T-helper 2 cell treated with Interferon-gamma antibody and Interleukin-4, amounts not matched to agents 5 μg/mL and 100 μg/mL, for 36 hours (primary cell): ENCODE data around the gene MRPS33.
"Not testable (repeated sequence)": the region's sequence is repeated elsewhere in the genome, so short reads cannot be mapped to it uniquely, and the experiment has no call there.

Source experiments
- DNase-seq: peaks from one replicate; pipeline ENCODE4 v3.0.0; 2021; ENCODE audit warnings: low spot score
- H3K27ac Mint-ChIP-seq: one replicate; pipeline ENCODE4 v1.8.0; 2021; ENCODE audit warnings: mild to moderate bottlenecking, mixed read lengths
- H3K27me3 Mint-ChIP-seq: one replicate; pipeline ENCODE4 v1.8.0; 2021; ENCODE audit warnings: low read depth, mixed read lengths
- H3K36me3 Mint-ChIP-seq: one replicate; pipeline ENCODE4 v1.8.0; 2021; ENCODE audit warnings: low read depth, mixed read lengths
- H3K4me1 Mint-ChIP-seq: one replicate; pipeline ENCODE4 v1.8.0; 2021; ENCODE audit warnings: low read depth, mixed read lengths
- H3K4me3 Mint-ChIP-seq: one replicate; pipeline ENCODE4 v1.8.0; 2022; ENCODE audit warnings: mild to moderate bottlenecking, moderate library complexity, mixed read lengths
- H3K9me3 Mint-ChIP-seq: one replicate; pipeline ENCODE4 v1.8.0; 2021; ENCODE audit warnings: mixed read lengths

Gene MRPS33

DNA sequence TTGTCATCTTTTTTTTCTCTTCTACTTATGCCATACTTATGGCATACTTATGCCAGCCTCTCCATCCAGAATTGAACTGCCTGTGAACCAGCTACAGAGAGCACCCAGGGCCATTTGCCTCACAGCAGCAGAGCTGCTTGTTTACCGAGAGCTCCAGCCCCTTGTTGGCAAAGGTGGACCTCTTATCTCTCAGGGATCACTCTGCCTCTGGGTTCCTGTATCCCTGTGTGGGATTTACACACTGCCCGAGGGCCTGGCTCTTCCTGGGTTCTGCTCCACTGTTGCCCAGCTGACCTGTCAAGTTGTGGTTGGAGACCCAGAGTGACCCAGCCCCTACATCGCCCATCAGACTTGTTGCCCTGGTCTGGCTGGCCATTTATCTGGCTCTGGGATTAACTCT lies 22.3 kb downstream of the MRPS33 start:
- no peak overlapping the region for H3K27ac Mint-ChIP-seq

DNA sequence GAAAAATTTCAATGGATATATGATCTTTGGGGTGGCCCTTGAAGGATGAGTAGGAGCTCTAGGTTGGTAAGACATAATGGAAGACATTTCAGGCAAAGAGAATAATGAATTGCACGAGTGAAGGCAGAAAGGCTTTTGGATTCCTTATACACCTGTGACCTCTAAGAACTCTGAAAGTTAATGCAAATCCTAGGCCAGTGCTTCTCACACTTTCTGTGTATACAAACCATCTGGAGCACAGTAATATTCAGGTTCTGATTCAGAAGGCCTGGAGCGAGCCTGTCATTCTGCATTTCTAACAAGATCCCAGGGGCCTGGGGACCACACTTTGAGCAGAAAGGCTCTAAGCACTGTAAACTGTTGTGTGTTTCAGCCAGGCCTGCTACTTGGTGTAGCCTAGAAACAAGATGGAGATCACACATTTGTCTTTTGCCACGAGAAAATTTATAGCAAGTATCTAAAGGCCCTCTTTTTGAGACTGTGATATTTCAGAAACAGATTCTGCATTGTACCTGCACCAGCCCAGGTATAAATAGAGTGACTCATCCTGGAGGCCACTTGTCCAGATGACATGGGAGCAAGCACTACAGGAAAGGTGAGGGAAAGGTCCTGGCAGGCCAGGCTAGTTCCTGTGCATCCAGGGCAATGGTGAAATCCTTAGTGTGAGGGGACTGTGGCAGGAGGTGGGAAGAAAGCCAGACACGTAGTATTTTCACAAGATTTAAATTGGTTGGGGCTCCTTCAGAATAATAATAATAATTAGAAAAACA lies 24.4 kb downstream of the MRPS33 start:
- no peaks in the 10 kb centered on the region for H3K9me3 Mint-ChIP-seq
- DNase-seq: no peak
- H3K27me3 Mint-ChIP-seq: no peaks in the 10 kb centered on the region
- no peak overlapping the region for H3K27ac Mint-ChIP-seq
- no peak overlapping the region for H3K4me3 Mint-ChIP-seq
- H3K4me1 Mint-ChIP-seq: no peaks in the 10 kb centered on the region
- H3K36me3 Mint-ChIP-seq: no peaks in the 10 kb centered on the region

More for the DNA sequence above, 22.3 kb downstream of the MRPS33 start:
- DNase-seq: no peak
- H3K36me3 Mint-ChIP-seq: no peaks in the 10 kb centered on the region
- H3K27me3 Mint-ChIP-seq: peaks cover 3% of the 10 kb centered on the region
- H3K4me1 Mint-ChIP-seq: no peaks in the 10 kb centered on the region
- H3K4me3 Mint-ChIP-seq: no peak overlapping the region
- H3K9me3 Mint-ChIP-seq: no peaks in the 10 kb centered on the region

DNA sequence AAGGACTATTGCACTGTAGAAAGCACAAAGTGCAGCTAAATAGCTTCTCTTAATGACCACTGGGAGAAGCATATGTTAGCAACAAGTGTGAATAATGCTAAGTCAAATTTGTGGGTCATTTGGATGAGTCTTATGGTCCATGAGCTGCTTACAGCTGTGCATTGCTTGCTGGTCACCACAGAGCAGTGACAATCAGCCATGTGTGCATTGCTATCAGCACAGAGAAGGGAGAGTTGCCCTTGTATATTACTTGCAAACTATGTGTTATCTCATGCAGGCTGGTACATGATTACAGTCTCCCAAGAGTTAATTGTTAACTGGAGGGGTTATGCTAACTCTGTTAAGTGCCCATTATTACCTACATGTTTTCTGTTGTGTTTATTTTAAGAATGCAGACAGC lies 25.7 kb downstream of the MRPS33 start:
- Mint-ChIP-seq H3K27ac (no peak overlapping the region), H3K36me3 (no peaks in the 10 kb centered on the region), H3K27me3 (no peaks in the 10 kb centered on the region), H3K4me1 (no peaks in the 10 kb centered on the region), H3K9me3 (no peaks in the 10 kb centered on the region), H3K4me3 (no peak overlapping the region)
- DNase-seq: no peak

DNA sequence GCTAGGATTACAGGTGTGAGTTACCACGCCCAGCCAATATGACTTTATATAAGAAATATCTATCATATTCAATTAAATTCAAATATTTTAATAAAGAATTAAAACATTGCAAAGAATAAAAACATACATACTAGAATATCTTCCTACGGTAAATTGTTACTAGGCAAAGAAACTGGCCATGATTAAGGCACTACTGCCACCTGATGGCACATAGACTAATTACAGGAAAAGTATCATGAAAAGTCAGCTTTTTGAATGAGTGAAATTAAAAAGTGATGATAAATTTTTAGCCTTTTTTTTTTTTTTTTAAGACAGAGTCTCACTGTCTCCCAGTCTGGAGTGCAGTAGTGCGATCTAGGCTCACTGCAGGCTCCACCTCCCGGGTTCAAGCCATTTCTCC lies 30.9 kb downstream of the MRPS33 start:
- H3K4me1 Mint-ChIP-seq: no peaks in the 10 kb centered on the region
- no peak overlapping the region for H3K4me3 Mint-ChIP-seq
- peaks cover 15% of the 10 kb centered on the region for H3K27me3 Mint-ChIP-seq
- DNase-seq: no peak
- no peak overlapping the region for H3K27ac Mint-ChIP-seq
- no peaks in the 10 kb centered on the region for H3K36me3 Mint-ChIP-seq
- no peaks in the 10 kb centered on the region for H3K9me3 Mint-ChIP-seq

DNA sequence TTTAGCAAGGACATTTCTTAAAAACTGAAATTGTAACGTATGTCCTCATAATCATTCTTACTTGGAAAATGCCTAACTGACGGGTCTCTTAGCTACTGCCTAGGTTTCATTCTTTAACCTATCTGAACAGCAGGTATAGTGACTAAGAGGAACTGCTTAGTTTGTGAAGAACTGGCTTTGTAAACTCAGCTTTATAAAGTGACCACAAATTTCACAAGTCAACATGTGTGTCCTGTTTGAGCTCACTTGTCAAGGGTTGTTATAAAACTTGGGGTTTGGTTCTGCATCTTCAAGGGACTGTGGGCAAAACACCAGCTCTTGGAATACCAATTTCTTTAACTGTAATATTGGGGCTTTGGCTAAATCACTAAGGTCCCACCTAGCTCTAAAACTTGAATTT lies 32.2 kb downstream of the MRPS33 start:
- Mint-ChIP-seq H3K4me1 (no peaks in the 10 kb centered on the region), H3K36me3 (no peaks in the 10 kb centered on the region), H3K27ac (no peak overlapping the region), H3K4me3 (no peak overlapping the region), H3K9me3 (no peaks in the 10 kb centered on the region), H3K27me3 (peaks cover 15% of the 10 kb centered on the region)
- no peak for DNase-seq

DNA sequence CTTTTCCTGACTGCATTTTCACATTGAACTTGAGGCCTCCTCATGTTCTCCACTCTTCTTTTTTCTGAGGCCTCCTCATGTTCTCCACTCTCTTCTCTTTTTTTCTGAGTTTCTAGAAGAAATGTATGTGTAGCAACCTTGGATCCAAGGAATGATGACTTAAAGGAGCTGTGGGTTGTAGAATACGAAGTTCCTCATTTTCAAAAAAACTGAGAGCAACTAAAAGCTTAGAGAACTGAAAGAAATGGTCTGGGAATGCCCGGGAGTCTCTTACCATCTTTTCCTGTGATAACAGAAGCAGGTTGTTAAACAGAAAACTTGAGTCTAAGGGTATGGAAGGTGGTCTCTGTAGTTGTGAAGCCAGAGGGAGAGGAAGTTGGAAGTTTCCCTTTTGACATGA lies 32.8 kb downstream of the MRPS33 start:
- H3K4me3 Mint-ChIP-seq: no peak overlapping the region
- H3K27me3 Mint-ChIP-seq: peaks cover 15% of the 10 kb centered on the region
- no peaks in the 10 kb centered on the region for H3K9me3 Mint-ChIP-seq
- no peaks in the 10 kb centered on the region for H3K36me3 Mint-ChIP-seq
- no peak for DNase-seq
- no peak overlapping the region for H3K27ac Mint-ChIP-seq
- no peaks in the 10 kb centered on the region for H3K4me1 Mint-ChIP-seq

DNA sequence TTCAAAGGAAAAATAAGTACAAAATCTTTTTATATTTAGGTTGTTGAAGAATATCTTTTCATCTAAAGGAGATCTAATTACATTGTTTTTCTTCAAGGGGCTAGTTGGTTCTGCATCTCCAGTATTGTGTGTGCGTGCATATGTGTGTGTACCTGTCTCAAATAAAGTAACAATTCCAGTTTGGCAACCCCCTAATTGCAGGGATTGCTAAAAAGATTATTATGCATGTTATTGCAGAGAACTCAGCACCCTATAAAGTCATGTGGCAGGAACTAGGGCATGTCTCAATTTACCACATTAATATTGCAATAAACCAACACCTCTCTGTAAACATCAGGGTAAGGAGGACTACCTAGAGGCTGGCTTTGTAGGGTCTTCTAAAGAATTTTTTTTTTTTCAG lies 37.0 kb downstream of the MRPS33 start:
- H3K27me3 Mint-ChIP-seq: peaks cover 23% of the 10 kb centered on the region
- H3K4me1 Mint-ChIP-seq: no peaks in the 10 kb centered on the region
- no peaks in the 10 kb centered on the region for H3K36me3 Mint-ChIP-seq
- H3K9me3 Mint-ChIP-seq: no peaks in the 10 kb centered on the region
- no peak overlapping the region for H3K27ac Mint-ChIP-seq
- H3K4me3 Mint-ChIP-seq: no peak overlapping the region
- no peak for DNase-seq

DNA sequence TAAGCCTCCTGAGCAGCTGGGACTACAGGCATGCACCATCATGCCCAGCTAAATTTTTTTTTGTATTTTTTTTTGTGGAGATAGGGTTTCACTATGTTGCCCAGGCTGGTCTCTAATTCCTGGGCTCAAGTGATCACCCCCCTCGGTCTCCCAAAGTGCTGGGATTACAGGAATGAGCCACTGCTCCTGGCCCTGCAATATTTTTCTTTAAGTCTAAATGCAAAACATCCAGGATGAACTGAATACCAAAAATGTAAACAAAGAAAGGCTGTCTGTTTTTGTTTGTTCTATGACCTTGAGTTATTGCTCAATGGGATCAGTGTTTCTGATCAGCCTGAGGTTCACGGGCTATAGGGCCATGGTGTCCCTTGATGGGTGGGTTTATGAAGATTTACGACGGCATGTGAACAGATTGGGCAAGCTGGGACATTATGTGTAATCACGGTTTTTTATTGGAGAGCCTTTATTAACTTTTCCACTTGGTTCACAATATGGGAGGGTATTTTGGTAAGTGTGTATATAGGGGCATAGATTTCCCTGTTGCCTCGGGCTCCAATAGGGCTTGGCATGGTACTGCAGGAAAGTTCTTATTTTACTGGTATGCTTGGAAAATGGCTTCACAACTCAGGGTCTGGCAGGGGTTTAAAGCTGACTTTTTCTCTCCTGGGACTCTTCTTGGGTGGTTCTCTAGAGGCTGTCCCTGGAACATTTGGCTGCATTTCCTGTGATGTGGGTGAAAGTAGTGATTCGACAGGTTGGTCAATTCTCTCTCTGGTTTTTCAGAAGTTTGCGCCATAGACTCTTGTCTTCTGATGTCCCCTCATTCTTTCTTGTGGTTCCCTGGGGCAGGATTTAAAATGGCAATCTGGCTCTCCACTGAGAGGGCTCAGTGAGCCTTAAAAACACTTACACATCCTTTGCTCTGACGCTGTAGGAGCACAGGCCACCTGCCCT lies 41.6 kb downstream of the MRPS33 start:
- no peak overlapping the region for H3K4me3 Mint-ChIP-seq
- H3K36me3 Mint-ChIP-seq: no peaks in the 10 kb centered on the region
- H3K9me3 Mint-ChIP-seq: no peaks in the 10 kb centered on the region
- H3K4me1 Mint-ChIP-seq: no peaks in the 10 kb centered on the region
- no peak overlapping the region for H3K27ac Mint-ChIP-seq
- H3K27me3 Mint-ChIP-seq: peaks cover 8% of the 10 kb centered on the region
- DNase-seq: no peak

DNA sequence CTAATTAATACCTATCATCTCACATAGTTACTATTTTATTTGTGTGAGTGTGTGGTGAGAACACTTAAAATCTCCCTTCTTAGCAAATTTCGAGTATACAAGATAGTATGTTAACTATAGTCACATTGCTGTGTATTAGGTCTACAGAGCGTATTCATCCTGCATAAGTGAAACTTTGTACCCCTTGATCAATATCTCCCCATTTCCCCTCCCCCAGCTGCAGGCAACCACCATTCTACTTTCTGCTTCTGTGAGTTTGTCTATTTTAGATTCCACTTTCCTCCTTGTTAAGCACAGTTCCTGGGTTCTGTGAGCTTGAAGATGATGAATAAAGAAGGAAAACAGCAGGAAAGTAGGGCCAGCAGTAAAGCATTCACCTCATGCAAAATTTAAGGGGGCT lies 42.4 kb downstream of the MRPS33 start:
- Mint-ChIP-seq H3K4me1 (no peaks in the 10 kb centered on the region), H3K4me3 (no peak overlapping the region), H3K9me3 (no peaks in the 10 kb centered on the region), H3K27me3 (peaks cover 13% of the 10 kb centered on the region), H3K27ac (no peak overlapping the region), H3K36me3 (no peaks in the 10 kb centered on the region)
- DNase-seq: no peak

DNA sequence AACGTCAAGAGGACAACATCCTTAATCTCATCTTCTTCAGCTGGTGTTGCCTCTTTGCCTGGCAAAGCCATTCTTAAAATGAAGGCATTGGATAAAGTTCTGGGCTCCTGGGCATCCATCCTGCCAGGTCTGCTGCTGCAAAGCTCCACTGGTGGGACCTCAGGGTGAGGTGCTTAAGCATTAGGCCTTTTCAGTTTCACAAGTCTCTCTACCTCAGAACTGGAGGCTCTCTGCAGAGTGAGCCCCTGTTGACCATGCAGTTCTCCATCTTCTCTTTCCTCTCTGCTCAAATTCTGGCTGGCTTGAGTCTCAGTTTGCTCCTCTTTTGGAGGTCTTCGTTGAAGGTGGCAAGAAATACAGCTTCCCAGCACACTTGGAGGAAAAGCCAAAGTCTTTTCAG lies 47.3 kb downstream of the MRPS33 start:
- H3K27me3 Mint-ChIP-seq: peaks cover 5% of the 10 kb centered on the region
- no peaks in the 10 kb centered on the region for H3K36me3 Mint-ChIP-seq
- H3K4me1 Mint-ChIP-seq: no peaks in the 10 kb centered on the region
- no peak for DNase-seq
- no peaks in the 10 kb centered on the region for H3K9me3 Mint-ChIP-seq
- no peak overlapping the region for H3K4me3 Mint-ChIP-seq
- no peak overlapping the region for H3K27ac Mint-ChIP-seq

DNA sequence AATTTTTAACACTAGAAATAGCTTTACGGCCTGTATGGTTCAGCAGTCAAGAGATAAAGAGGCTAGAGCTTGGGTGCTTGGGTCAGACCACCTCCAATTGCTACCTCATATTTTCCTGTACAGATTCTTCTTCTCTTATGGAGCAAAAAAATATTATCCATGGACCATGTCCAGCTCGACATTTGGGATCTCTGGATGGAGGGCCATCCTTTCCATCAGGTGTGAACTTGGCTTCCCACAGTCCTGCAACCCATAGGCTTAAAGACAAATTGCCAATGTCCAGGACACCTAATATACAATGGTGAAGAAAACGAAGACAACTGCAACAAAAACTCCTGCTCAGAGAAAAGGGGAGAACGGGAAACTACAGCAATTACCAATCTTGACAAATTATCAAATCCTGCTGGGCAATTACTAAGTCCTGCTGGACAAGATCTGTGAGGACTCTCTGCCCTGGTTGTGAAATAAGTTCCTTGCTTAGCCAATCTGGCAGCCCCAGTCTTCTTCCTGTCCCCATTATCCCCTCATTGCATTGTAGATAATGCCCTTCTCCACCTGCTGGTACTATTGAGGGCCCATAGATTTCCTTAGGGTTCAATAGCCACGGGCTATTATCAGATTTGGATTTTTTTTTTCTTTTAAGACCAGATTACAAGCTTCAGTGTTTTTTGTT lies 48.1 kb downstream of the MRPS33 start:
- Mint-ChIP-seq H3K4me1 (no peaks in the 10 kb centered on the region), H3K4me3 (no peak overlapping the region), H3K9me3 (no peaks in the 10 kb centered on the region), H3K27me3 (peaks cover 5% of the 10 kb centered on the region), H3K27ac (no peak overlapping the region), H3K36me3 (no peaks in the 10 kb centered on the region)
- no peak for DNase-seq

DNA sequence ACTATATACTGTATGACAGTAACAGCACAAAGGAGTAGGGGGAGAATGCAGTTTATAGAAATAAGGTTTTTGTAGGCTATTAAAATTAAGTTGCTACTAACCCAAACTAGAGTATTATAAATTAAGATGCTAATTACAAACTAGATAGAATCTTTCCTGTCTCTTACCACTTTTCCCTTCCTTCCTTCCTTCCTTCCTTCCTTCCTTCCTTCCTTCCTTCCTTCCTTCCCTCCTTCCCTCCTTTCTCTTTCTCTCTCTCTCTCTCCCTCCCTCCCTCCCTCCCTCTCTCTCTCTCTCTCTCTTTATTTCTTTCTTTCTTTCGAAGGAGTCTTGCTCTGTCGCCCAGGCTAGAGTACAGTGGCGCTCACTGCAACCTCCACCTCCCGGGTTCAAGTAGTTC lies 53.6 kb downstream of the MRPS33 start:
- no peak overlapping the region for H3K27ac Mint-ChIP-seq
- peaks cover 2% of the 10 kb centered on the region for H3K27me3 Mint-ChIP-seq
- DNase-seq: no peak
- H3K9me3 Mint-ChIP-seq: no peaks in the 10 kb centered on the region
- no peaks in the 10 kb centered on the region for H3K4me1 Mint-ChIP-seq
- H3K4me3 Mint-ChIP-seq: no peak overlapping the region
- H3K36me3 Mint-ChIP-seq: no peaks in the 10 kb centered on the region

DNA sequence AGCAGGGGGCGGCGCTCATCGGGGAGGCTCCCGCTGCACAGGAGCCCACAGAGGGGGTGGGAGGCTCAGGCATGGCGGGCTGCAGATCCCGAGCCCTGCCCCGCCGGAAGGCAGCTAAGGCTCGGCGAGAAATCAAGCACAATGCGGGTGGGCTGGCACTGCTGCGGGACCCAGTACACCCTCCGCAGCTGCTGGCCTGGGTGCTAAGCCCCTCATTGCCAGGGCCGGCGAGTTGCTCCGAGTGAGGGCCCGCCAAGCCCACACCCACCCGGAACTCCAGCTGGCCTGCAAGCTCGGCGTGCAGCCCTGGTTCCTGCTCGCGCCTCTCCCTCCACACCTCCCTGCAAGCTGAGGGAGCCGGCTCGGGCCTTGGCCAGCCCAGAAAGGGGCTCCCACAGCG lies 57.8 kb downstream of the MRPS33 start:
- H3K27me3 Mint-ChIP-seq, H3K4me1 Mint-ChIP-seq, H3K36me3 Mint-ChIP-seq, H3K4me3 Mint-ChIP-seq, DNase-seq, H3K27ac Mint-ChIP-seq, H3K9me3 Mint-ChIP-seq: not testable (repeated sequence)
